GM12878 (cell line): ENCODE results near the gene IL31. TPM values are rescaled to one million over a fixed set of nuclear protein-coding genes. Genes with fewer than 3 reads are reported as not detected.

ENCODE experiments used
- ATAC-seq: fragments of 200-7000 bp; cut with Tn5 transposase; 3 replicates; pipeline ENCODE4 v1.9.1; 2020; ENCODE audit warnings: mild to moderate bottlenecking, moderate library complexity
- BruUV-seq: library from RNA; stranded (reverse); fragments of 400-500 nt; replicated peaks from 2 replicates; lab custom pipeline; 2021; lab: Mats Ljungman, UMichigan
- CTCF ChIA-PET: fragments of 300-600 bp; sonication (Branson Sonifier 250); formaldehyde crosslinking; extraction: SDS; loops from one replicate; lab custom pipeline; 2021; ENCODE audit warnings: inconsistent platforms; lab: Yijun Ruan, JAX
- POLR2A ChIA-PET: fragments of 350-600 bp; formaldehyde crosslinking; extraction: SDS; loops from one replicate; lab custom pipeline; 2021; ENCODE audit warnings: inconsistent platforms; lab: Charles Lee
- RAD21 ChIA-PET: fragments of 300-600 bp; sonication (Branson Sonifier 250); formaldehyde crosslinking; loops from one replicate; lab custom pipeline; 2023; ENCODE audit warnings: antibody characterized with exemption; ENCODE audit not compliant: unreplicated experiment; lab: Charles Lee
- SMC1A ChIA-PET: fragments of 300-600 bp; sonication (Branson Sonifier 250); formaldehyde crosslinking; loops from one replicate; lab custom pipeline; 2023; ENCODE audit not compliant: unreplicated experiment, uncharacterized antibody; lab: Charles Lee
- DNase-seq: peaks from one replicate; pipeline ENCODE4 v3.0.0-alpha.2; 2011; ENCODE audit warnings: low read depth, low spot score
- FAIRE-seq: peaks from 3 replicates; lab custom pipeline; 2011; peaks lifted over from hg19 to GRCh38; lab: Jason Lieb, UNC
- H2AFZ ChIP-seq: 2 replicates; pipeline ENCODE4 v1.6.0; 2011; ENCODE audit warnings: low read depth, low read length, control low read depth; ENCODE audit not compliant: control insufficient read depth
- H3K27ac ChIP-seq: 2 replicates; pipeline ENCODE4 v1.5.1; 2011; ENCODE audit warnings: control low read depth; ENCODE audit not compliant: control insufficient read depth, insufficient read depth
- H3K27me3 ChIP-seq, 2 experiments: replicated peaks in 1 of 2; 2 replicates each; pipeline versions ENCODE4 v1.6.0 to v1.6.1; 2011; ENCODE audit warnings: low read length in 1 of 2; ENCODE audit not compliant: control insufficient read depth in 2 of 2, insufficient read depth in 2 of 2
- H3K36me3 ChIP-seq, 2 experiments: 2 replicates each; pipeline ENCODE4 v1.5.1; 2011; ENCODE audit warnings: low read length in 1 of 2; ENCODE audit not compliant: control insufficient read depth in 2 of 2, insufficient read depth in 2 of 2
- H3K4me1 ChIP-seq: 2 replicates; pipeline ENCODE4 v1.6.1; 2011; ENCODE audit warnings: mild to moderate bottlenecking, low read length, moderate library complexity, mixed read lengths; ENCODE audit not compliant: control insufficient read depth, insufficient read depth
- H3K4me2 ChIP-seq: 2 replicates; pipeline ENCODE4 v1.6.0; 2011; ENCODE audit warnings: control low read depth; ENCODE audit not compliant: control insufficient read depth, insufficient read depth
- H3K4me3 ChIP-seq: fragments of 200-600 bp; sonication (generic); 2 replicates; pipeline ENCODE4 v1.5.1; 2016
- H3K79me2 ChIP-seq: 2 replicates; pipeline ENCODE4 v1.6.0; 2011; ENCODE audit warnings: low read length; ENCODE audit not compliant: control insufficient read depth, insufficient read depth
- H3K9ac ChIP-seq: 2 replicates; pipeline ENCODE4 v1.8.0; 2011; ENCODE audit warnings: low read length, control low read depth, mixed read lengths; ENCODE audit not compliant: control insufficient read depth, insufficient read depth
- H3K9me3 ChIP-seq: replicated peaks from 3 replicates; pipeline ENCODE4 v1.5.1; 2011; ENCODE audit warnings: mild to moderate bottlenecking, low read length; ENCODE audit not compliant: control insufficient read depth, insufficient read depth
- H4K20me1 ChIP-seq: 2 replicates; pipeline ENCODE4 v1.6.0; 2011; ENCODE audit not compliant: control insufficient read depth, insufficient read depth
- RCOR1 ChIP-seq: conservative IDR thresholded peaks from 2 replicates; pipeline ENCODE4 v1.6.1; 2012; ENCODE audit warnings: low read depth, low read length, improper control_type of control experiment
- RUNX3 ChIP-seq: IDR thresholded peaks from 2 replicates; pipeline ENCODE4 v1.6.1; 2012; ENCODE audit warnings: low read length, inconsistent platforms
- STAT1 ChIP-seq: fragments of 450-650 bp; conservative IDR thresholded peaks from 2 replicates; pipeline ENCODE4 v1.6.1; 2014; ENCODE audit warnings: antibody characterized with exemption, mild to moderate bottlenecking
- WGBS: methylation state at CpG from one replicate; pipeline ENCODE4 v1.1.6; 2016; ENCODE audit warnings: low lambda C conversion rate; ENCODE audit not compliant: insufficient replicate concordance, insufficient coverage; ENCODE audit errors: missing lambda C conversion rate; 5-methylcytosine and 5-hydroxymethylcytosine counted together
- in situ Hi-C: fragments of 300-500 bp; cut with MboI; formaldehyde crosslinking; loops from 9 replicates; pipeline ENCODE4 v1.14.3; 2018; ENCODE audit warnings: mixed read lengths
- intact Hi-C: fragments of 100-400 bp; cut with micrococcal nuclease; formaldehyde crosslinking; loops from one replicate; pipeline ENCODE4 v1.14.2; 2022; ENCODE audit not compliant: unreplicated experiment
- polyA plus RNA-seq, 11 experiments: library from polyadenylated mRNA; depleted of rRNA in 4 of 11; unstranded in 6 of 11; stranded (reverse) in 5 of 11; fragments of >200 nt; fragmentation: Nextera tagmentation in 4 of 11; fragmentation: Illumina TruSeq in 1 of 11; extraction: Ambion mirVana in 4 of 11; extraction: Trizol in 1 of 11; gene quantifications; 1 replicate in 1 of 11; 2 replicates in 10 of 11; pipeline versions ENCODE4 v1.2.1 to v1.2.3, GENCODE V29; 2011 to 2016; ENCODE audit warnings: inconsistent platforms in 2 of 11, missing spikeins in 2 of 11, low read depth in 1 of 11
- total RNA-seq, 4 experiments: library from RNA; depleted of rRNA in 3 of 4; stranded (reverse); fragments of >200 nt in 3 of 4; fragmentation: Illumina TruSeq in 1 of 4; extraction: Trizol in 1 of 4; gene quantifications; 2 replicates each; pipeline versions ENCODE4 v1.2.1 to v1.2.3, GENCODE V29; 2013 to 2021
- TF ChIP-seq, protein P1 (sequence below): fragments of 450-650 bp; IDR thresholded peaks from 2 replicates; pipeline ENCODE4 v1.6.1; 2017; ENCODE audit warnings: low read depth, mild to moderate bottlenecking, moderate library complexity
- TF ChIP-seq, protein P2 (sequence below): IDR thresholded peaks from 2 replicates; pipeline ENCODE4 v1.6.1; 2011; ENCODE audit warnings: borderline replicate concordance, low read depth, mild to moderate bottlenecking, moderate library complexity, low read length; ENCODE audit not compliant: insufficient read depth, poor library complexity, severe bottlenecking
- TF ChIP-seq, protein P3 (sequence below): IDR thresholded peaks from 2 replicates; pipeline ENCODE4 v1.6.1; 2012; ENCODE audit warnings: improper control_type of control experiment, low read depth, low read length; ENCODE audit not compliant: insufficient replicate concordance
- TF ChIP-seq, protein P4 (sequence below): IDR thresholded peaks from 2 replicates; pipeline ENCODE4 v1.6.1; 2011; ENCODE audit warnings: low read depth, low read length, improper control_type of control experiment, borderline replicate concordance

Gene IL31
- total and polyA plus RNA-seq, 10 of the 15 experiments (the other 5 are each of a cell fraction or from before 2014, with no cell fraction given), result not detected

DNA sequence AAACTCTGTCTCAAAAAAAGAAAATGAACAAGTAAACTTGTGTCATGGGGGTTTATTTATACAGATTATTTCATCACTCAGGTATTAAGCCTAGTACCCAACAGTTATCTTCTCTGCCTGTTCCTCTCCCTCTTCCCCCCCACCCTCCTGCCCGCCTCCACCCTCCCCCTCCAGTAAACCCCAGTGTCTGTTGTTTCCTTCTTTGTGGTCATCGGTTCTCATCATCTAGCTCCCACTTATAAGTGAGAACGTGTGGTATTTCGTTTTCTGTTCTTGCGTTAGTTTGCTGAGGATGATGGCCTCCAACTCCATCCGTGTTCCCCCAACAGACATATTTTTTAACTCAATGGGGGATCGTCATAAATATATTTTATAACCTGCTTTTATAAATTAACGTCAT lies 12.3 kb downstream of the IL31 start:
- CTCF ChIA-PET, result no interaction called here
- intact Hi-C loops, result no loop called here
- no peak for ATAC-seq

GRCh38 chr12:122160761-122161160 lies 13.3 kb downstream of the IL31 start:
- 77% methylated on average over 10 of the region's 11 CpGs for WGBS
- Histone ChIP-seq H3K79me2 (no peaks in the 10 kb centered on the region), H3K9ac (no peak overlapping the region), H3K27me3 (no peaks in the 10 kb centered on the region), H3K27ac (no peak overlapping the region), H3K36me3 (no peaks in the 10 kb centered on the region), H3K9me3 (no peaks in the 10 kb centered on the region), H3K4me1 (peaks cover 14% of the 10 kb centered on the region), H4K20me1 (no peaks in the 10 kb centered on the region), H2AFZ (no peak overlapping the region), H3K4me3 (no peak overlapping the region), H3K4me2 (no peak overlapping the region)
- CTCF ChIA-PET, result no interaction called here
- no peak for DNase-seq
- no TSS peak for BruUV-seq
- SMC1A ChIA-PET, result no interaction called here
- FAIRE-seq, result no peak
- intact Hi-C loops (no loop called here), in situ Hi-C loops (no loop called here)
- ATAC-seq, result no peak
- RAD21 ChIA-PET, result interaction anchor here (0.6 to 0.7 kb wide), 2 partner anchors 64 to 777 kb away, joined by 3 to 4 read pairs; no protein-coding TSS in a partner anchor
- POLR2A ChIA-PET, result no interaction called here
- TF ChIP-seq RCOR1 (no peak), STAT1 (no peak)
- TF ChIP-seq, protein P1, sequence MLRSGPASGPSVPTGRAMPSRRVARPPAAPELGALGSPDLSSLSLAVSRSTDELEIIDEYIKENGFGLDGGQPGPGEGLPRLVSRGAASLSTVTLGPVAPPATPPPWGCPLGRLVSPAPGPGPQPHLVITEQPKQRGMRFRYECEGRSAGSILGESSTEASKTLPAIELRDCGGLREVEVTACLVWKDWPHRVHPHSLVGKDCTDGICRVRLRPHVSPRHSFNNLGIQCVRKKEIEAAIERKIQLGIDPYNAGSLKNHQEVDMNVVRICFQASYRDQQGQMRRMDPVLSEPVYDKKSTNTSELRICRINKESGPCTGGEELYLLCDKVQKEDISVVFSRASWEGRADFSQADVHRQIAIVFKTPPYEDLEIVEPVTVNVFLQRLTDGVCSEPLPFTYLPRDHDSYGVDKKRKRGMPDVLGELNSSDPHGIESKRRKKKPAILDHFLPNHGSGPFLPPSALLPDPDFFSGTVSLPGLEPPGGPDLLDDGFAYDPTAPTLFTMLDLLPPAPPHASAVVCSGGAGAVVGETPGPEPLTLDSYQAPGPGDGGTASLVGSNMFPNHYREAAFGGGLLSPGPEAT, result no peak
- TF ChIP-seq, protein P2, sequence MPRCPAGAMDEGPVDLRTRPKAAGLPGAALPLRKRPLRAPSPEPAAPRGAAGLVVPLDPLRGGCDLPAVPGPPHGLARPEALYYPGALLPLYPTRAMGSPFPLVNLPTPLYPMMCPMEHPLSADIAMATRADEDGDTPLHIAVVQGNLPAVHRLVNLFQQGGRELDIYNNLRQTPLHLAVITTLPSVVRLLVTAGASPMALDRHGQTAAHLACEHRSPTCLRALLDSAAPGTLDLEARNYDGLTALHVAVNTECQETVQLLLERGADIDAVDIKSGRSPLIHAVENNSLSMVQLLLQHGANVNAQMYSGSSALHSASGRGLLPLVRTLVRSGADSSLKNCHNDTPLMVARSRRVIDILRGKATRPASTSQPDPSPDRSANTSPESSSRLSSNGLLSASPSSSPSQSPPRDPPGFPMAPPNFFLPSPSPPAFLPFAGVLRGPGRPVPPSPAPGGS, result no peak
- TF ChIP-seq, protein P3, sequence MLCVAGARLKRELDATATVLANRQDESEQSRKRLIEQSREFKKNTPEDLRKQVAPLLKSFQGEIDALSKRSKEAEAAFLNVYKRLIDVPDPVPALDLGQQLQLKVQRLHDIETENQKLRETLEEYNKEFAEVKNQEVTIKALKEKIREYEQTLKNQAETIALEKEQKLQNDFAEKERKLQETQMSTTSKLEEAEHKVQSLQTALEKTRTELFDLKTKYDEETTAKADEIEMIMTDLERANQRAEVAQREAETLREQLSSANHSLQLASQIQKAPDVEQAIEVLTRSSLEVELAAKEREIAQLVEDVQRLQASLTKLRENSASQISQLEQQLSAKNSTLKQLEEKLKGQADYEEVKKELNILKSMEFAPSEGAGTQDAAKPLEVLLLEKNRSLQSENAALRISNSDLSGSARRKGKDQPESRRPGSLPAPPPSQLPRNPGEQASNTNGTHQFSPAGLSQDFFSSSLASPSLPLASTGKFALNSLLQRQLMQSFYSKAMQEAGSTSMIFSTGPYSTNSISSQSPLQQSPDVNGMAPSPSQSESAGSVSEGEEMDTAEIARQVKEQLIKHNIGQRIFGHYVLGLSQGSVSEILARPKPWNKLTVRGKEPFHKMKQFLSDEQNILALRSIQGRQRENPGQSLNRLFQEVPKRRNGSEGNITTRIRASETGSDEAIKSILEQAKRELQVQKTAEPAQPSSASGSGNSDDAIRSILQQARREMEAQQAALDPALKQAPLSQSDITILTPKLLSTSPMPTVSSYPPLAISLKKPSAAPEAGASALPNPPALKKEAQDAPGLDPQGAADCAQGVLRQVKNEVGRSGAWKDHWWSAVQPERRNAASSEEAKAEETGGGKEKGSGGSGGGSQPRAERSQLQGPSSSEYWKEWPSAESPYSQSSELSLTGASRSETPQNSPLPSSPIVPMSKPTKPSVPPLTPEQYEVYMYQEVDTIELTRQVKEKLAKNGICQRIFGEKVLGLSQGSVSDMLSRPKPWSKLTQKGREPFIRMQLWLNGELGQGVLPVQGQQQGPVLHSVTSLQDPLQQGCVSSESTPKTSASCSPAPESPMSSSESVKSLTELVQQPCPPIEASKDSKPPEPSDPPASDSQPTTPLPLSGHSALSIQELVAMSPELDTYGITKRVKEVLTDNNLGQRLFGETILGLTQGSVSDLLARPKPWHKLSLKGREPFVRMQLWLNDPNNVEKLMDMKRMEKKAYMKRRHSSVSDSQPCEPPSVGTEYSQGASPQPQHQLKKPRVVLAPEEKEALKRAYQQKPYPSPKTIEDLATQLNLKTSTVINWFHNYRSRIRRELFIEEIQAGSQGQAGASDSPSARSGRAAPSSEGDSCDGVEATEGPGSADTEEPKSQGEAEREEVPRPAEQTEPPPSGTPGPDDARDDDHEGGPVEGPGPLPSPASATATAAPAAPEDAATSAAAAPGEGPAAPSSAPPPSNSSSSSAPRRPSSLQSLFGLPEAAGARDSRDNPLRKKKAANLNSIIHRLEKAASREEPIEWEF, result no peak

More for the DNA sequence above, 12.3 kb downstream of the IL31 start:
- no peak for FAIRE-seq
- in situ Hi-C loops, result no loop called here
- BruUV-seq, result no TSS peak
- Histone ChIP-seq H3K27me3 (no peaks in the 10 kb centered on the region), H3K4me2 (no peak overlapping the region), H3K4me1 (peaks cover 23% of the 10 kb centered on the region), H3K4me3 (no peak overlapping the region), H3K9ac (no peak overlapping the region), H2AFZ (no peak overlapping the region), H3K36me3 (no peaks in the 10 kb centered on the region), H3K9me3 (no peaks in the 10 kb centered on the region), H3K79me2 (no peaks in the 10 kb centered on the region), H3K27ac (no peak overlapping the region), H4K20me1 (no peaks in the 10 kb centered on the region)
- no peak for DNase-seq
- SMC1A ChIA-PET, result no interaction called here
- TF ChIP-seq, protein P4, sequence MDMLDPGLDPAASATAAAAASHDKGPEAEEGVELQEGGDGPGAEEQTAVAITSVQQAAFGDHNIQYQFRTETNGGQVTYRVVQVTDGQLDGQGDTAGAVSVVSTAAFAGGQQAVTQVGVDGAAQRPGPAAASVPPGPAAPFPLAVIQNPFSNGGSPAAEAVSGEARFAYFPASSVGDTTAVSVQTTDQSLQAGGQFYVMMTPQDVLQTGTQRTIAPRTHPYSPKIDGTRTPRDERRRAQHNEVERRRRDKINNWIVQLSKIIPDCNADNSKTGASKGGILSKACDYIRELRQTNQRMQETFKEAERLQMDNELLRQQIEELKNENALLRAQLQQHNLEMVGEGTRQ, result no peak
- TF ChIP-seq RUNX3, result peak; percentile 77
- POLR2A ChIA-PET, result no interaction called here
- RAD21 ChIA-PET, result interaction anchor here (0.6 kb wide), 1 partner anchor 778 kb away, joined by 3 read pairs; no protein-coding TSS in a partner anchor
- WGBS, result 38% methylated on average over 6 of the region's 8 CpGs
